Measurements from ENCODE around the gene NAA30.

Gene NAA30

DNA sequence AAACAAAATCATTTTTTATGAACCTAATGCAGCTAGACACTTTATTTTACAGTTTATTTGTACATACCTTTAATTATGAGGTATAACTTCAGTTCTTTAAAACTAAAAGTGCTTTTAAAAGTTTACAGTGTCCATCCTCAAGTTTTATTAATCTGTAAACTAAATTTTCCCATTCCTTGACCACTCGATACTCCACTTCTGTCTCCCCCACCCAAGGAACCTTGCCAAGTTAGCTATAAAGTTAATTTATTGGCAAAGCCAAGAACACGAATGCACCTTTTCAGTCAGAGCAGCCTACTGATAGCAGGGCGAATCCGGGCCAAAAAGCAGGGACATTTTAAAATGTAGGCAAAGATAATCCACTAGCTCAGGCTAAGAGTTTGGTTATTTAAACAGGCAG lies 29.6 kb downstream of the NAA30 start:
- peaks cover 3% of the 10 kb centered on the region for H3K27me3 ChIP-seq
- no peak overlapping the region for H3K4me3 ChIP-seq (ENCODE audit: low read depth in 1 of 2, low read length in 1 of 2)
- H3K27ac ChIP-seq, result no peak overlapping the region
- no peaks in the 10 kb centered on the region for H3K4me1 ChIP-seq (ENCODE audit: control insufficient read depth in 1 of 2, insufficient read depth in 1 of 2, low read depth in 1 of 2, low read length in 1 of 2)
- no peaks in the 10 kb centered on the region for H3K9me3 ChIP-seq
- H3K36me3 ChIP-seq, result no peaks in the 10 kb centered on the region
- TF ChIP-seq, protein P1, sequence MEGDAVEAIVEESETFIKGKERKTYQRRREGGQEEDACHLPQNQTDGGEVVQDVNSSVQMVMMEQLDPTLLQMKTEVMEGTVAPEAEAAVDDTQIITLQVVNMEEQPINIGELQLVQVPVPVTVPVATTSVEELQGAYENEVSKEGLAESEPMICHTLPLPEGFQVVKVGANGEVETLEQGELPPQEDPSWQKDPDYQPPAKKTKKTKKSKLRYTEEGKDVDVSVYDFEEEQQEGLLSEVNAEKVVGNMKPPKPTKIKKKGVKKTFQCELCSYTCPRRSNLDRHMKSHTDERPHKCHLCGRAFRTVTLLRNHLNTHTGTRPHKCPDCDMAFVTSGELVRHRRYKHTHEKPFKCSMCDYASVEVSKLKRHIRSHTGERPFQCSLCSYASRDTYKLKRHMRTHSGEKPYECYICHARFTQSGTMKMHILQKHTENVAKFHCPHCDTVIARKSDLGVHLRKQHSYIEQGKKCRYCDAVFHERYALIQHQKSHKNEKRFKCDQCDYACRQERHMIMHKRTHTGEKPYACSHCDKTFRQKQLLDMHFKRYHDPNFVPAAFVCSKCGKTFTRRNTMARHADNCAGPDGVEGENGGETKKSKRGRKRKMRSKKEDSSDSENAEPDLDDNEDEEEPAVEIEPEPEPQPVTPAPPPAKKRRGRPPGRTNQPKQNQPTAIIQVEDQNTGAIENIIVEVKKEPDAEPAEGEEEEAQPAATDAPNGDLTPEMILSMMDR (IDR thresholded peaks at IDR 0.05), result no peak

DNA sequence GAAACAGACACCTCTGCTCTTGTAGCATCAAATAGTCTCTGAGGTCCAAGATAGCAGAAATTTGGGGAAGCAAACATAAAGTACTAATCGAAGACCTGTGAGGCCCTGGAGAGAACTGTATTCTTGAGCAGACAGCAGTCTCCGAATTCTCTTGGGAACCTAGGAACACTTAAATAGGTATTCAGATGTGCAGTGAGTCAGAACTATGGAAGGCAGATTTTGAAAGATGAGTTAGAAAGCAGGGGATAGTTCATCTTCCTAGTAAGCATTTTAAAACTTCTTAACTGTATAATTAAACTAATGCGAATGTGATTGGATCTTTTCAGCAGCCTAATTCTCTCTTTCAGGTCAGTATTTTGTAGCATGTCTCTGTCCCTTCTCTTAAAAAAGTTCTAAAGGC lies 30.6 kb downstream of the NAA30 start:
- Histone ChIP-seq H3K4me3 (ENCODE audit: low read depth in 1 of 2, low read length in 1 of 2) (no peak overlapping the region), H3K4me1 (ENCODE audit: control insufficient read depth in 1 of 2, insufficient read depth in 1 of 2, low read depth in 1 of 2, low read length in 1 of 2) (peaks cover 0 to 8% of the 10 kb centered on the region in 2 experiments), H3K27me3 (peaks cover 3% of the 10 kb centered on the region), H3K36me3 (no peaks in the 10 kb centered on the region), H3K27ac (no peak overlapping the region), H3K9me3 (no peaks in the 10 kb centered on the region)
- TF ChIP-seq, protein P1 (IDR thresholded peaks at IDR 0.05), result no peak

DNA sequence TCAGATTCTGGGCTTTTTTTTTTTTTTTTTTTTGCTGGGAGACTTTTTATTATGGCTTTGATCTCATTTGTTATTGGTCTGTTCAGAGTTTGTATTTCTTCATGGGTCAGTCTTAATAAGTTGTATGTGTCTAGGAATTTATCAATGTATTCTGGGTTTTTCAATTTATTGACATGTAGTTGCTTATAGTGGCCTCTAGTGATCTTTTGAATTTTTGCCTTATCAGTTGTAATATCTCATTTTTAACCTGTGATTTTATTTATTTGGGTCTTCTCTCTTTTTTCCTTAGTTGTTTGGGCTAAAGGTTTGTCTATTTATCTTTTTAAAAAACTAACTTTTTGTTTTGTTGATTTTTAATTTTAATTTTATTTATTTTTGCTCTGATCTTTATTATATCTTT lies 45.5 kb downstream of the NAA30 start:
- Histone ChIP-seq H3K4me1 (ENCODE audit: control insufficient read depth in 1 of 2, insufficient read depth in 1 of 2, low read depth in 1 of 2, low read length in 1 of 2) (no peaks in the 10 kb centered on the region), H3K4me3 (ENCODE audit: low read depth in 1 of 2, low read length in 1 of 2) (no peak overlapping the region), H3K9me3 (no peaks in the 10 kb centered on the region), H3K27ac (no peak overlapping the region), H3K27me3 (no peaks in the 10 kb centered on the region), H3K36me3 (no peaks in the 10 kb centered on the region)
- TF ChIP-seq, protein P1 (IDR thresholded peaks at IDR 0.05), result no peak

DNA sequence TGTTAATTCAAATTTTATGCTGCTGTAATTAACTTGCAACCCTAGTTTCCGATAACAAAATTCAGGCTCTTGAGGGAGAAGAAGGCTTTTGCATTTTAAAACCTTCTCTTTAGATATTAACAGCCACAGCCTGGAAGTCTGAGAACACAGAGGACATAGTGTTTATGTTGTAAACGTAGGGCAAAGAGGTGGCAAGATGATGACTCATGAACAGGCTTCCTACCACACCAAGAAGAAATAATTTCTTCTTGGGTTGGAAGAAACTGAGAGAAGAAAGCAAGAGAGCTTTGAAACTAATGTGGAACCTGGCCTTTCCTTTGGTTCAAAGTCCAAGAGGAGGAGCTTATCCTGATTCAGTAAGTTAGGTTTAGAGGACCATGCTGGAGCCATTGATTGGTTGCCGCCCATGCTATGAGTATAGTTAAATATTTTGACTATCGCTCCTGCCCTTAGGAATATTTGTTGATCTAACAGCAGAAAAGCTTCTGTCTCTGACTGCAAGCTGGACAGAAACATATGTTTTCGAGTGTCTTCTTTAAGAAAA lies 71.5 kb downstream of the NAA30 start:
- no peaks in the 10 kb centered on the region for H3K9me3 ChIP-seq
- H3K4me1 ChIP-seq (ENCODE audit: control insufficient read depth in 1 of 2, insufficient read depth in 1 of 2, low read depth in 1 of 2, low read length in 1 of 2), result no peaks in the 10 kb centered on the region
- no peak overlapping the region for H3K4me3 ChIP-seq (ENCODE audit: low read depth in 1 of 2, low read length in 1 of 2)
- TF ChIP-seq, protein P1 (IDR thresholded peaks at IDR 0.05), result no peak
- no peak overlapping the region for H3K27ac ChIP-seq
- no peaks in the 10 kb centered on the region for H3K27me3 ChIP-seq
- no peaks in the 10 kb centered on the region for H3K36me3 ChIP-seq

DNA sequence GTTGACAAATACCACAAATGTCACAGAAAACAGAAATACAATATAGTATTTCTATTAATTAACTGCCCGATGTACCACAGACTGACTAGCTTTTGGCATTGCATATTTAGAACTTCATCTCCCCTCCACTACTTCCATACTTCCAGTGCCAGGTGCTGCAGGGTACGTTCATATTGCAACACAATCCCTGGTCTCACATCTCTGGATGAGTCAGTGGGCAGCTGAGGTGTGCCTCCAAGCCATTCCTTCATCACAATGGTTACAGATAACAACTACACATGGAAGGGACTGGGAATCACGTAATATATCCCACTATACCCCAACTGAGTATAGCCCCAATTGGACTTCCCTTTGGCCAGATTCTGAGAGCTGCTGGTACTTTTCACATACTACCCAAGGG lies 72.2 kb downstream of the NAA30 start:
- Histone ChIP-seq H3K4me3 (ENCODE audit: low read depth in 1 of 2, low read length in 1 of 2) (no peak overlapping the region), H3K36me3 (no peaks in the 10 kb centered on the region), H3K27me3 (no peaks in the 10 kb centered on the region), H3K27ac (no peak overlapping the region), H3K9me3 (no peaks in the 10 kb centered on the region), H3K4me1 (ENCODE audit: control insufficient read depth in 1 of 2, insufficient read depth in 1 of 2, low read depth in 1 of 2, low read length in 1 of 2) (no peaks in the 10 kb centered on the region)
- TF ChIP-seq, protein P1 (IDR thresholded peaks at IDR 0.05), result no peak

Data from neutrophil (primary cell).